Activated naive CD8-positive, alpha-beta T cell treated with anti-CD3 and anti-CD28 coated beads for 36 hours (primary cell): ENCODE measurements around the gene ALG6. TPM values are rescaled to one million over a fixed set of nuclear protein-coding genes. Genes with fewer than 3 reads are reported as not detected.

Experiments used
- DNase-seq: peaks from one replicate; pipeline ENCODE4 v3.0.0; 2021
- H3K27ac Mint-ChIP-seq: one replicate; pipeline ENCODE4 v1.8.0; 2022; ENCODE audit warnings: mild to moderate bottlenecking, moderate library complexity, mixed read lengths
- H3K27me3 Mint-ChIP-seq: one replicate; pipeline ENCODE4 v1.8.0; 2022; ENCODE audit warnings: mild to moderate bottlenecking, mixed read lengths
- H3K36me3 Mint-ChIP-seq: one replicate; pipeline ENCODE4 v1.8.0; 2021; ENCODE audit warnings: mild to moderate bottlenecking, mixed read lengths
- H3K4me1 Mint-ChIP-seq: one replicate; pipeline ENCODE4 v1.8.0; 2021; ENCODE audit warnings: mixed read lengths
- H3K4me3 Mint-ChIP-seq: one replicate; pipeline ENCODE4 v1.8.0; 2022; ENCODE audit warnings: mild to moderate bottlenecking, moderate library complexity, mixed read lengths
- H3K9me3 Mint-ChIP-seq: one replicate; pipeline ENCODE4 v1.8.0; 2022; ENCODE audit warnings: mixed read lengths
- total RNA-seq, 2 experiments: library from RNA; stranded (reverse); gene quantifications; one replicate each; pipeline ENCODE4 v1.2.3, GENCODE V29; 2021

Gene ALG6
- total RNA-seq: 10 to 100 TPM; 17.4 to 17.8 TPM

- peaks cover 12% of the 10 kb centered on the region for H3K36me3 Mint-ChIP-seq
- DNase-seq: peak; percentile 97
- H3K9me3 Mint-ChIP-seq: no peaks in the 10 kb centered on the region
- H3K4me1 Mint-ChIP-seq: peaks cover 22% of the 10 kb centered on the region
- H3K27ac Mint-ChIP-seq: peak within 1 kb of the TSS; percentile 85
- peak within 1 kb of the TSS; percentile 97 for H3K4me3 Mint-ChIP-seq
- peaks cover 3% of the 10 kb centered on the region for H3K27me3 Mint-ChIP-seq
These were observed at the start of gene ALG6 for GRCh38 chr1:63367215-63368103. Gene ALG6 (plus strand): TSS chr1:63367627. CDS start chr1:63370978, 3,351 bp downstream.

GRCh38 chr1:63317817-63318152, 49.6 kb upstream of the ALG6 start:
- peaks cover 16% of the 10 kb centered on the region for H3K36me3 Mint-ChIP-seq
- DNase-seq: no peak

GRCh38 chr1:63318201-63318979, 49.0 kb upstream of the ALG6 start:
- H3K9me3 Mint-ChIP-seq: peaks cover 13% of the 10 kb centered on the region
- no peak for DNase-seq
- H3K4me3 Mint-ChIP-seq: peak overlapping the region; percentile 45
- H3K36me3 Mint-ChIP-seq: peaks cover 16% of the 10 kb centered on the region
- H3K4me1 Mint-ChIP-seq: peaks cover 30% of the 10 kb centered on the region
- no peak overlapping the region for H3K27ac Mint-ChIP-seq
- H3K27me3 Mint-ChIP-seq: peaks cover 84% of the 10 kb centered on the region

More at GRCh38 chr1:63317817-63318152, 49.6 kb upstream of the ALG6 start:
- H3K9me3 Mint-ChIP-seq: peaks cover 13% of the 10 kb centered on the region
- H3K4me3 Mint-ChIP-seq: peak overlapping the region; percentile 69
- peaks cover 30% of the 10 kb centered on the region for H3K4me1 Mint-ChIP-seq
- no peak overlapping the region for H3K27ac Mint-ChIP-seq
- H3K27me3 Mint-ChIP-seq: peaks cover 82% of the 10 kb centered on the region

- Mint-ChIP-seq H3K27ac (peak overlapping the region; percentile 22), H3K4me1 (peaks cover 32% of the 10 kb centered on the region), H3K9me3 (peaks cover 13% of the 10 kb centered on the region), H3K27me3 (peaks cover 79% of the 10 kb centered on the region), H3K4me3 (no peak overlapping the region), H3K36me3 (peaks cover 16% of the 10 kb centered on the region)
- DNase-seq: no peak
These were observed 48.1 kb upstream of the ALG6 start for GRCh38 chr1:63319046-63320021.

DNA sequence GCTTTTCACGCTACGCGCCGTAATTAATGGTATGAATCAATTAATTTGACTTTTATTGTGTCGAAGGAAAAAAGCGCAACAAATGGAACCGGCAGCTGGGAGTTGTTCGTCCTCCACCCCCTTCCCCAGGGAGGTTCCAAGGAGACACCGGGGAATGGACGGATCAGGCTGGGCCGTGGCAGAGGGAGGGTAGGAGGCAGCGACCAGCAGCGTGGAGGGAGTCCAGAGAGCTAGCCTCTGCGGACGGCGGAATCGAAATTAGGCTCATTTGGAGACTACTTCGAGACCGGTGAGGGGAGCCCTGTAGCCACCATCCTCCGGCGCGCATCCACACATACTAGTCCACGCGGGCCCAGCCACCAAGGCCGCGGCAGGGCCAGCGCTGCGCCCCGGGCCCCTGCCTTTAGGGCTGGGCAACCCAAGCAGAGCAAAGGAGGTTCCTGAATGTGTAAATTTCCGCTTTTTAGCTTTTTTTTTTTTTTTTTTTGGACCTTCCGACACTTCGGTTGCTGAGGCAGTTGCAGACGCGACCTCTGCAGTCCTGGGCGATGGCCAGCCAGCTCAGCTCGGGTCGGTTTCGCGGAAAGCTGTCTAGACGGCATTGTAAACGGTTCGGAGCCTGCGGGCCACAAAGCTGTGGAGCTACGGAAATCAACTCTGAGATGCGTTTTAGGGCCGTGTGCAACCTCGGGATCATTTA, 47.3 kb upstream of the ALG6 start:
- DNase-seq: no peak
- Mint-ChIP-seq H3K27ac (peak overlapping the region; percentile 52), H3K27me3 (peaks cover 79% of the 10 kb centered on the region), H3K36me3 (peaks cover 16% of the 10 kb centered on the region), H3K4me3 (peak overlapping the region; percentile 30), H3K9me3 (peaks cover 14% of the 10 kb centered on the region), H3K4me1 (peaks cover 33% of the 10 kb centered on the region)

DNA sequence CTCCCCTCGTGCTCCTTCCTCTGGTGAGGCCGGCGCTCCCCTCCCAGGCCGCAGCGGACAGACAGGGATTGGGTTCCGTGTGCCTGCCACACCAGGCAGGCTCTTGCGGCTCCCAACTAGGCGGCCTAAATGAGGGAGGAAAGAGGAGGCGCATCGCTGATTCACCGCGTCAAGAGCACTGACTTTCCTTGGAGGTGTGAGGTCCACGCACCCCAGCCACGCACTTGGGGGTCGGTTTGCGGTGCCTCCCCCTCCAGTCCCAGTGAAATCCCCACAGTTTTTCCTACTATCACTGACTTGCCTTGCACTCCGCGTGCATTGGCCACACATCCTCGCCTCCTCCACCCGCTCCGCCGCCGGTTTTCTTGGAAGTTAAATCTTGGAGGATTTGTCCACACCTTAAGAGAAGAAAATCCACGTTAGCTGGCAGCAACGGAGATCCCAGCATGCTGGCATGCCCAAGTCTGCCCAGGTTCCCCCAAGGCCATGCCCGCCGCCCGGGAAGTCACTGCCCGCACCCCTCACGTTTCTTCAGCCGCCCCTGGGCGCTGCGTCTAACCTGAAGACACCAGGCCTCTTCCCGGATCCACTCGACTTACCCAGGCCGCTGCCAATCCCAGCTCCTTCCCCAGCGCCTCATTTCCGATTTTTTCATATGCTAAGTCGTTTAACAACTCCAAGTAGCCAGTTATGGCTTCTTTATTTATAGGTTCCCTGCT, 46.2 kb upstream of the ALG6 start:
- no peak for DNase-seq
- H3K36me3 Mint-ChIP-seq: peaks cover 16% of the 10 kb centered on the region
- peaks cover 14% of the 10 kb centered on the region for H3K9me3 Mint-ChIP-seq
- peaks cover 35% of the 10 kb centered on the region for H3K4me1 Mint-ChIP-seq
- peak overlapping the region; percentile 54 for H3K4me3 Mint-ChIP-seq
- H3K27ac Mint-ChIP-seq: no peak overlapping the region
- H3K27me3 Mint-ChIP-seq: peaks cover 79% of the 10 kb centered on the region

- Mint-ChIP-seq H3K27ac (no peak overlapping the region), H3K27me3 (peaks cover 80% of the 10 kb centered on the region), H3K9me3 (peaks cover 14% of the 10 kb centered on the region), H3K4me3 (peak overlapping the region; percentile 54), H3K4me1 (peaks cover 40% of the 10 kb centered on the region), H3K36me3 (peaks cover 16% of the 10 kb centered on the region)
- DNase-seq: no peak
These were observed 45.7 kb upstream of the ALG6 start for GRCh38 chr1:63321785-63322113.

DNA sequence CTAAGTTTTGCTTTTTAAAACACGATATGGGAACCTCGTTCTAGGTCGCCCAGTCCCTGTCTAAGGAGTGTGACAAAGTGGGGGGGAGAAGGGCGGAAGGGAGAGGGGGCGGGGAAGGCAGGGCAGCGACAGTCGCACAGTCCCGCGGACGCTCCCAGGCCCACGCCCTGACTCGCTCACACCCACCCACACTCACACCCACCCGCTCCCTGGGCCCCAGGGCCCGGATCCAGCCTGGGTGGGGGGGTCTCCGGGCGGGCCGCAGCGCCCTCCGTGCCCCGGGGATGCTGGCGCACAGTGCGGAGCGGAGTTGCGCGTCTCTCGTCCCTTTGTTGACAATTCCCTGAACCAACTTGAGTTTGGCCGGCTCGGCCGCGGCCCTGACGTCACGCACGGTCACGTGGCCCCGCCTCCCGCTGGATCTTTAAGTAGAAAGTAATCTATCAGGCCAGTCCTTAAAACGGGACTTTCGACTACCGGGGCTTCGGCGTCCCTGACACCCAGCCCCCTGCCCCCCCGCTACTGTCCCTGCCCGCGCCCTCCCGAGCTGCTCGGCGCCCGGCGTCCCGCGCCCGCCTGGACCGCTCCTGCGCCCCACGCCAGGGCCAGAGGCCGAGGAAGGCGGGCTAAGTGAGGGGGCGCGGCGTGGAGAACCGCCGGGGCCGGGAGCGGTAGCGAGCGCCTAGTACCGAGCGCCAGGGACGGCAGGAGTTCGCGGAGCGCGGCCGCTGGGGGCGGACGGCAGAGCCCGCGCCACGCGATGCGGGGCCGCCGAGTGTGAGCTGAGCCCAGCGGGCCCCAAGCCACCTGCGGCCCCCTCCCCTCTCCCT, 45.1 kb upstream of the ALG6 start, which contains the start of gene FOXD3:
FOXD3 (plus strand) TSS at position 454 of the 830 bp plus-strand sequence. CDS start 492 bp downstream, outside the sequence.
- peaks cover 14% of the 10 kb centered on the region for H3K9me3 Mint-ChIP-seq
- peak within 1 kb of the TSS; percentile 75 for H3K4me3 Mint-ChIP-seq
- H3K27me3 Mint-ChIP-seq: peaks cover 86% of the 10 kb centered on the region
- DNase-seq: no peak
- H3K27ac Mint-ChIP-seq: no peak within 1 kb of the TSS
- peaks cover 16% of the 10 kb centered on the region for H3K36me3 Mint-ChIP-seq
- peaks cover 43% of the 10 kb centered on the region for H3K4me1 Mint-ChIP-seq

- no peak overlapping the region for H3K27ac Mint-ChIP-seq
- peaks cover 20% of the 10 kb centered on the region for H3K36me3 Mint-ChIP-seq
- H3K9me3 Mint-ChIP-seq: peaks cover 13% of the 10 kb centered on the region
These were observed 44.2 kb upstream of the ALG6 start for GRCh38 chr1:63322944-63323864.

DNA sequence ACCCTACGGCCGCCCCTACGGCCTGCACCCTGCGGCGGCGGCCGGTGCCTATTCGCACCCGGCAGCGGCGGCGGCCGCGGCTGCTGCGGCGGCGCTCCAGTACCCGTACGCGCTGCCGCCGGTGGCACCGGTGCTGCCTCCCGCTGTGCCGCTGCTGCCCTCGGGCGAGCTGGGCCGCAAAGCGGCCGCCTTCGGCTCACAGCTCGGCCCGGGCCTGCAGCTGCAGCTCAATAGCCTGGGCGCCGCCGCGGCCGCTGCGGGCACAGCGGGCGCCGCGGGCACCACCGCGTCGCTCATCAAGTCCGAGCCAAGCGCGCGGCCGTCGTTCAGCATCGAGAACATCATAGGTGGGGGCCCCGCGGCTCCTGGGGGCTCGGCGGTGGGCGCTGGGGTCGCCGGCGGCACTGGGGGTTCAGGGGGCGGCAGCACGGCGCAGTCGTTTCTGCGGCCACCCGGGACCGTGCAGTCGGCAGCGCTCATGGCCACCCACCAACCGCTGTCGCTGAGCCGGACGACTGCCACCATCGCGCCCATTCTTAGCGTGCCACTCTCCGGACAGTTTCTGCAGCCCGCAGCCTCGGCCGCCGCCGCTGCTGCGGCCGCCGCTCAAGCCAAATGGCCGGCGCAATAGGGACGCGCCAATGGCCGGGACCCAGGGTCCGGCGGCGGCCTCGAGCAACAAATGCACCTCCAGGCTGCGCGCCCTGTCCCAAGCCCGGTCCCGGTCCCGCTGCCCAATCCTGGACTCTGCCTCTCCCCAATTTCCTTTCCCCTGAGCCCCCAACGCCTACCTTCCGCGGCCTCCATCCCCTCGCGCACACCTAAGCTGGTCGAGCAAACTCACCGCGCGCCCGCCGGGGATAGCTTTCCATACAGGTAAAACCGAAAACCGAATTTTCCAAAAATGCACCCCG, 43.3 kb upstream of the ALG6 start:
- H3K9me3 Mint-ChIP-seq: peaks cover 6% of the 10 kb centered on the region
- no peak for DNase-seq

More at GRCh38 chr1:63322944-63323864, 44.2 kb upstream of the ALG6 start:
- Mint-ChIP-seq H3K27me3 (peaks cover 87% of the 10 kb centered on the region), H3K4me1 (peaks cover 46% of the 10 kb centered on the region), H3K4me3 (peak overlapping the region; percentile 71)
- DNase-seq: no peak

GRCh38 chr1:63324779-63325119, 42.7 kb upstream of the ALG6 start:
- H3K27ac Mint-ChIP-seq: peak overlapping the region; percentile 79
- no peak for DNase-seq
- H3K4me1 Mint-ChIP-seq: peaks cover 41% of the 10 kb centered on the region
- H3K27me3 Mint-ChIP-seq: peaks cover 87% of the 10 kb centered on the region
- no peak overlapping the region for H3K4me3 Mint-ChIP-seq
- peaks cover 3% of the 10 kb centered on the region for H3K9me3 Mint-ChIP-seq
- peaks cover 17% of the 10 kb centered on the region for H3K36me3 Mint-ChIP-seq

More for the DNA sequence above, 43.3 kb upstream of the ALG6 start:
- peak overlapping the region; percentile 79 for H3K27ac Mint-ChIP-seq
- H3K4me1 Mint-ChIP-seq: peaks cover 39% of the 10 kb centered on the region
- peaks cover 17% of the 10 kb centered on the region for H3K36me3 Mint-ChIP-seq
- H3K4me3 Mint-ChIP-seq: peak overlapping the region; percentile 55
- H3K27me3 Mint-ChIP-seq: peaks cover 87% of the 10 kb centered on the region
